ENCODE data around the gene SLC44A1. TPM values are rescaled to one million over a fixed set of nuclear protein-coding genes. Genes with fewer than 3 reads are reported as not detected.

Gene SLC44A1
- total RNA-seq, 1 donor from 2014 or later: 9.6 TPM

DNA sequence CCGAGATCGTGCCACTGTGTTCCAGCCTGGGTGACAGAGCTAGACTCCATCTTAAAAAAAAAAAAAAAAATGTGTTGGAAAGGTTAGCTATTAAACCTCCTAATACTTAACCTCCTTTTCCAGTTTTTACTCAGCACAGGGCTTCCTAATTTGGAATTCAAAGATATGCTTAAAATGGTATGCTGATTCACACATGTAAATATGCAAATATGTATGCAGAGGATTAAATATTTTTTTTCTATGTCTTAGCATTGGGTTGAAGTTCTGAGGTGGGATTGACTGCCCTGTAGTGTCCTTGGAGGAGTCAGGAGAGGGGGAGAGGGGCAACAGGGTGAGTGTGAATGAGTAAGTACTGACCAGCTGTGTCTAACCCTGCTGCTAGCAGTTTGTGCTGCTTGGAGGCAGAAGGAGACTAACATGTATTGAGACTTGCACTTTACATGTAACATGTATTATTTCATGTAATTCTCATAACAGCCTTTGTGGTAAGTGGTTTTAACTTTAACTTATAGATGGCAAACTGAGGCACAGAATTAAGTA is 63.2 kb downstream of the SLC44A1 start:
- Mint-ChIP-seq H3K4me1 (ENCODE audit: low read depth, unreplicated experiment) (peaks cover 5% of the 10 kb centered on the region), H3K27me3 (ENCODE audit: unreplicated experiment) (no peaks in the 10 kb centered on the region), H3K27ac (ENCODE audit: unreplicated experiment) (no peak overlapping the region), H3K4me3 (ENCODE audit: unreplicated experiment) (no peak overlapping the region), H3K9me3 (ENCODE audit: unreplicated experiment) (peaks cover 3% of the 10 kb centered on the region), H3K36me3 (ENCODE audit: unreplicated experiment) (peaks cover 8% of the 10 kb centered on the region)
- TF ChIP-seq, protein P1, sequence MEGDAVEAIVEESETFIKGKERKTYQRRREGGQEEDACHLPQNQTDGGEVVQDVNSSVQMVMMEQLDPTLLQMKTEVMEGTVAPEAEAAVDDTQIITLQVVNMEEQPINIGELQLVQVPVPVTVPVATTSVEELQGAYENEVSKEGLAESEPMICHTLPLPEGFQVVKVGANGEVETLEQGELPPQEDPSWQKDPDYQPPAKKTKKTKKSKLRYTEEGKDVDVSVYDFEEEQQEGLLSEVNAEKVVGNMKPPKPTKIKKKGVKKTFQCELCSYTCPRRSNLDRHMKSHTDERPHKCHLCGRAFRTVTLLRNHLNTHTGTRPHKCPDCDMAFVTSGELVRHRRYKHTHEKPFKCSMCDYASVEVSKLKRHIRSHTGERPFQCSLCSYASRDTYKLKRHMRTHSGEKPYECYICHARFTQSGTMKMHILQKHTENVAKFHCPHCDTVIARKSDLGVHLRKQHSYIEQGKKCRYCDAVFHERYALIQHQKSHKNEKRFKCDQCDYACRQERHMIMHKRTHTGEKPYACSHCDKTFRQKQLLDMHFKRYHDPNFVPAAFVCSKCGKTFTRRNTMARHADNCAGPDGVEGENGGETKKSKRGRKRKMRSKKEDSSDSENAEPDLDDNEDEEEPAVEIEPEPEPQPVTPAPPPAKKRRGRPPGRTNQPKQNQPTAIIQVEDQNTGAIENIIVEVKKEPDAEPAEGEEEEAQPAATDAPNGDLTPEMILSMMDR (IDR thresholded peaks at IDR 0.05; ENCODE audit: partially characterized antibody, unreplicated experiment): no peak
- no peak for DNase-seq

DNA sequence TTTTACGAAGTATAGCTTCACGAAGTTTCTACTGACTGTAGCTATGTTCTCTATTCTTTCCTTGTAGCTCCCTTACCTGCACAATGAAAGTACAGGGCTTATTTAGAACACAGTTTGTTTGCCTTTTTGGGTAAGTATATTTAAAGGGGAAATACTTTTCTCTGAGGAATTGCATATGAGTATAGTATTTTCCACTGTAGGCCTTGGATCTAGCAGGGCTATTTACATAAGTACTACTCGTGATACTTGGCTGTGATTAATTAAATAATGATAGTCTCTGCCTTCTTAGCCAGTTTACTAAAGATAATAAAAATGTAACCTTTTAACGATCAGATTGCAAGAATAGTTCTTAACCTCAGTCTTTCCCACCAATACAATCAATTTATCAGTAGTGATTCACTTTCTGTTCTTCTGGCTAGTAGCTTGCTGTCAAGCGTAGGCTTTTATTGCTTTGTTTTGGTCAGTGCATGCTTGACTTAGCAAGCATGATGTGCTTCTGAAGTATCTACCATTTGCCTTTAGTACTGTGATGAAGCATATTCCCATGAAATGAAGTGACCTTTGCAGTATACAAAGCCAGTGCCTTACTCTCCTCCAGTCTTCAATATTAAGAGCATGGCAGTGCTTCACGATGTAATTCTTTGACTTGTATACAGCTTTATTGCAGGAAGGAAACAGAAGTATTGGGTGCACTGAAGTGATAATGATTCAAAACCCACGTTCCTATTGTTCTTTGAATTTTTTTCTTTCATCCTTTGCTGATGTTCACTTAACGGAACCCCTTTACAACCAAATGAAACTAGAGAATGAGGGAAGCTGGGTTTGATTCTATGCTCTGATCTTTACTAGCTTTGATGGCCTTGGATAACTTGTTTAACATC is 64.2 kb downstream of the SLC44A1 start:
- H3K4me3 Mint-ChIP-seq (ENCODE audit: unreplicated experiment): no peak overlapping the region
- peaks cover 5% of the 10 kb centered on the region for H3K4me1 Mint-ChIP-seq (ENCODE audit: low read depth, unreplicated experiment)
- no peak overlapping the region for H3K27ac Mint-ChIP-seq (ENCODE audit: unreplicated experiment)

DNA sequence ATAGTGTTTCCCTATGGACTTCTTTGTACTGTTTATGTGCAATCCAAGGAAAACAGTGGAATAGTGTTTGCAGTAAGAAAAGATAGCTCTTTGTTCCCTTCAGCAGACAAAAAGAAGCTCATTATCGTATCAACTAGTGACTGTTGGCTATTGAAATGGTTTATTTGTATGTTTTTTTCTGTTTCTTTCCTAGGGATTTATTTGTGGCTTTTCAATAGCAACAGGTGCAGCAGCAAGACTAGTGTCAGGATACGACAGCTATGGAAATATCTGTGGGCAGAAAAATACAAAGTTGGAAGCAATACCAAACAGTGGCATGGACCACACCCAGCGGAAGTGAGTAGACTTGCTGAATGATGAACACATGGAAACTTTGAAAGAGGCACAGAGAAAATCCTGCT is 65.1 kb downstream of the SLC44A1 start:
- DNase-seq: no peak
- Mint-ChIP-seq H3K27me3 (ENCODE audit: unreplicated experiment) (no peaks in the 10 kb centered on the region), H3K9me3 (ENCODE audit: unreplicated experiment) (peaks cover 2% of the 10 kb centered on the region), H3K4me3 (ENCODE audit: unreplicated experiment) (no peak overlapping the region), H3K36me3 (ENCODE audit: unreplicated experiment) (no peaks in the 10 kb centered on the region), H3K27ac (ENCODE audit: unreplicated experiment) (no peak overlapping the region), H3K4me1 (ENCODE audit: low read depth, unreplicated experiment) (peaks cover 5% of the 10 kb centered on the region)
- TF ChIP-seq, protein P1 (IDR thresholded peaks at IDR 0.05; ENCODE audit: partially characterized antibody, unreplicated experiment): no peak

More for the DNA sequence above, 64.2 kb downstream of the SLC44A1 start:
- Mint-ChIP-seq H3K9me3 (ENCODE audit: unreplicated experiment) (peaks cover 2% of the 10 kb centered on the region), H3K36me3 (ENCODE audit: unreplicated experiment) (no peaks in the 10 kb centered on the region), H3K27me3 (ENCODE audit: unreplicated experiment) (no peaks in the 10 kb centered on the region)
- DNase-seq: no peak
- TF ChIP-seq, protein P1 (IDR thresholded peaks at IDR 0.05; ENCODE audit: partially characterized antibody, unreplicated experiment): no peak

DNA sequence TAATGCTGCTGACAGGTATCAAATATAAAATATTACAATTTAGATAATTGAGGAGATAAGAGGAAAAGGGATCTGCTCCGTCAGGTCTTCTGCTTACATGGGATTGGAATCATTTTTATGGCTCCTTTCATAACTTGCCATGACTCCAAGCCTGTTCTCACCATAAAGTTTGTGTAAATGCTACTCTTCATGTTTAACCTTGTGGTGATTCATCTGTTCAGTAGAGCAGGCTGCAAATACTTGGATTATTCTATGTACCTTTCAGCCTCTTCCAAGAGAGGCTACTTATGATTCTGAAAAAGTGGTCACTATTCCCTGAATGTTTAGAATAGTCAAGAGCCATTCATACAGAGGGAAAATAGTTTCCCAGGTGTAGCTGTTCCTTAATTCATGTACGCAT is 66.9 kb downstream of the SLC44A1 start:
- H3K36me3 Mint-ChIP-seq (ENCODE audit: unreplicated experiment): no peaks in the 10 kb centered on the region
- H3K27ac Mint-ChIP-seq (ENCODE audit: unreplicated experiment): no peak overlapping the region
- no peak for DNase-seq
- H3K4me1 Mint-ChIP-seq (ENCODE audit: low read depth, unreplicated experiment): peaks cover 5% of the 10 kb centered on the region
- no peak overlapping the region for H3K4me3 Mint-ChIP-seq (ENCODE audit: unreplicated experiment)
- TF ChIP-seq, protein P1 (IDR thresholded peaks at IDR 0.05; ENCODE audit: partially characterized antibody, unreplicated experiment): no peak
- no peaks in the 10 kb centered on the region for H3K27me3 Mint-ChIP-seq (ENCODE audit: unreplicated experiment)
- H3K9me3 Mint-ChIP-seq (ENCODE audit: unreplicated experiment): peaks cover 2% of the 10 kb centered on the region

DNA sequence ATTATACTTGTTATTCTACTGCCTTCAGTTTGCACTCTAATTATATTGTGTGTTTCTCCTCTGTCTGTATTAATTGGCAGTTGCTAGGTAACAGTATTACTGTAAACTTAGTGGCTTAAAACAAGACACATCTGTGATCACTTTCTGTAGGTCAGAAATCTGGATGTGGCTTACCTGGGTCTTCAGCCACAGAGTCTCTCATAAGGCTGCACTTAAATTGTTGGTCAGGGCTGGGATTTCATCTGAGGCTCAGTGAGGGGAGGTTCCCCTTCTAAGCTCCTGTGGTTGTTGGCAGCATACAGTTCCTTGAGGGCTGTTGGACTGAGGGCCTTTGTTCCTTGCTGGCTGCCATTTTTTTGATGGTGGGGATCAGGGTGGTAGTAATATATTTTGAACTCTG is 68.8 kb downstream of the SLC44A1 start:
- TF ChIP-seq, protein P1 (IDR thresholded peaks at IDR 0.05; ENCODE audit: partially characterized antibody, unreplicated experiment): no peak
- Mint-ChIP-seq H3K9me3 (ENCODE audit: unreplicated experiment) (no peaks in the 10 kb centered on the region), H3K4me3 (ENCODE audit: unreplicated experiment) (no peak overlapping the region), H3K27ac (ENCODE audit: unreplicated experiment) (no peak overlapping the region), H3K4me1 (ENCODE audit: low read depth, unreplicated experiment) (no peaks in the 10 kb centered on the region), H3K36me3 (ENCODE audit: unreplicated experiment) (no peaks in the 10 kb centered on the region), H3K27me3 (ENCODE audit: unreplicated experiment) (no peaks in the 10 kb centered on the region)
- DNase-seq: no peak

Measured in glutamatergic neuron (in vitro differentiated cells).